ENCODE data around the gene YTHDF1. TPM values are rescaled to one million over a fixed set of nuclear protein-coding genes. Genes with fewer than 3 reads are reported as not detected.
A peak's percentile ranks its signal among the peaks of the same experiment; 100 is the strongest.

The YTHDF1 gene
- total RNA-seq, 1 experiment from 2014 or later = 93.4 TPM

- intact Hi-C loops (cut with micrococcal nuclease; ENCODE audit: unreplicated experiment) = no loop called here
- peak; percentile 28 for DNase-seq
- H3K4me3 Mint-ChIP-seq (ENCODE audit: low read depth, unreplicated experiment) = peak overlapping the region; percentile 93
These were observed 1.0 kb upstream of the YTHDF1 start for GRCh38 chr20:63216849-63217471.

DNA sequence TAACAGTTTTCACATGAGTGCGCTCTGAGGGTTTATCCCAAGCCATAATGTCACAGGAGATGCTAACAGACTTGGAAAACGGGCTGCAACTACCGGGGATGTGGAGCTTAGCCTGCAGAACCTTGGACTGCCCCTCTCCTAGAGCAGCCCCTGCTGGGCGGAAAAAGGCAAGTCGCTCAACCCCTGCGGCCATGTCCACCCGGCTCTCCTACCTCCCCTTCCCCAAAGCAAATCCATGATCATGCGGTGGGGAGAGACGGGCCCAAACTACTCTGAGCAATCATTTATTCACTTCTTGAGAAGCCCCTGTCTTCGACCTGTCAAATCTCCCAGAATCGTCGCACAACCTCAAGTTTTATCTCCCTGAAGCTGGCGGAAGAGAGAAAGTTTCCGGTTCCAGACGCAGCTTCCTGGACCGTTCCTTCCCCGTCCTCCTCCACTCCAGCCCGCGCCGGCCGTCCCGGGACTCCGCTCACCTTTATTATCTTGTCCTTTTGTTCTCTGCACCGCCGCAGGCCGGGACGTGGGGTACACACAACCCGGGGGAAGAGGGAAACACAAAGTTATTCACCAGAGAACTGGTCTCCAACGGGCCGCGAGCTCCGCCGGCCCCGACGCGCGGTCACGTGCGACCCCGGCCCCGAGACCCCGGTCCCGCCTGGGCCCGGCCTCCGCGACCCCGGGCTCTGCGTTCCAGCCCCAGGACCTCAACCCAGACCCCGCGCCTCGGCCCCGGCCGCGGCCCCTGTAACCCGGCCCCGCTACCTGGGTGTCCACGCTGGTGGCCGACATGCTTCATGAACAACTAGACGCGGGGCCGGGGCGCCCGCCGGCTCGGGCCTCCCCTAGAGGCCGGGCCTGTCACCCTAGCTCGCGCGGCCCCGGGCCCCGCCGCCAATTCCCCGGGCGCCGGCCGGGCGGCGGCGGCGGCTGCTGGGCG, 560 bp downstream of the YTHDF1 start:
- intact Hi-C loops (cut with micrococcal nuclease; ENCODE audit: unreplicated experiment) = no loop called here
- Mint-ChIP-seq H3K9me3 (ENCODE audit: low read depth, unreplicated experiment) (no peaks in the 10 kb centered on the region), H3K4me1 (ENCODE audit: low read depth, unreplicated experiment) (peaks cover 51% of the 10 kb centered on the region), H3K27ac (ENCODE audit: unreplicated experiment) (peak overlapping the region; percentile 73), H3K27me3 (ENCODE audit: unreplicated experiment) (peaks cover 10% of the 10 kb centered on the region), H3K36me3 (ENCODE audit: insufficient read depth, unreplicated experiment) (peaks cover 68% of the 10 kb centered on the region), H3K4me3 (ENCODE audit: low read depth, unreplicated experiment) (peak overlapping the region; percentile 93)
- DNase-seq = peak; percentile 75
- CTCF ChIA-PET = interaction anchor here (0.6 to 1.8 kb wide), 9 partner anchors 9 to 243 kb away, joined by 3 to 17 read pairs (median 5); no protein-coding TSS in a partner anchor
- TF ChIP-seq, protein P1, sequence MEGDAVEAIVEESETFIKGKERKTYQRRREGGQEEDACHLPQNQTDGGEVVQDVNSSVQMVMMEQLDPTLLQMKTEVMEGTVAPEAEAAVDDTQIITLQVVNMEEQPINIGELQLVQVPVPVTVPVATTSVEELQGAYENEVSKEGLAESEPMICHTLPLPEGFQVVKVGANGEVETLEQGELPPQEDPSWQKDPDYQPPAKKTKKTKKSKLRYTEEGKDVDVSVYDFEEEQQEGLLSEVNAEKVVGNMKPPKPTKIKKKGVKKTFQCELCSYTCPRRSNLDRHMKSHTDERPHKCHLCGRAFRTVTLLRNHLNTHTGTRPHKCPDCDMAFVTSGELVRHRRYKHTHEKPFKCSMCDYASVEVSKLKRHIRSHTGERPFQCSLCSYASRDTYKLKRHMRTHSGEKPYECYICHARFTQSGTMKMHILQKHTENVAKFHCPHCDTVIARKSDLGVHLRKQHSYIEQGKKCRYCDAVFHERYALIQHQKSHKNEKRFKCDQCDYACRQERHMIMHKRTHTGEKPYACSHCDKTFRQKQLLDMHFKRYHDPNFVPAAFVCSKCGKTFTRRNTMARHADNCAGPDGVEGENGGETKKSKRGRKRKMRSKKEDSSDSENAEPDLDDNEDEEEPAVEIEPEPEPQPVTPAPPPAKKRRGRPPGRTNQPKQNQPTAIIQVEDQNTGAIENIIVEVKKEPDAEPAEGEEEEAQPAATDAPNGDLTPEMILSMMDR (IDR thresholded peaks at IDR 0.05; ENCODE audit: unreplicated experiment) = no peak
- no TSS peak for BruUV-seq (replicated peaks)

More at GRCh38 chr20:63216849-63217471, 1.0 kb upstream of the YTHDF1 start:
- peaks cover 42% of the 10 kb centered on the region for H3K4me1 Mint-ChIP-seq (ENCODE audit: low read depth, unreplicated experiment)
- TF ChIP-seq, protein P1 (IDR thresholded peaks at IDR 0.05; ENCODE audit: unreplicated experiment) = peak; percentile 45
- H3K36me3 Mint-ChIP-seq (ENCODE audit: insufficient read depth, unreplicated experiment) = peaks cover 55% of the 10 kb centered on the region
- CTCF ChIA-PET = interaction anchor here (0.7 kb wide), 1 partner anchor 32 kb away, joined by 4 read pairs; no protein-coding TSS in a partner anchor
- peaks cover 26% of the 10 kb centered on the region for H3K27me3 Mint-ChIP-seq (ENCODE audit: unreplicated experiment)
- BruUV-seq (replicated peaks) = no TSS peak
- peak overlapping the region; percentile 47 for H3K27ac Mint-ChIP-seq (ENCODE audit: unreplicated experiment)
- H3K9me3 Mint-ChIP-seq (ENCODE audit: low read depth, unreplicated experiment) = no peaks in the 10 kb centered on the region

DNA sequence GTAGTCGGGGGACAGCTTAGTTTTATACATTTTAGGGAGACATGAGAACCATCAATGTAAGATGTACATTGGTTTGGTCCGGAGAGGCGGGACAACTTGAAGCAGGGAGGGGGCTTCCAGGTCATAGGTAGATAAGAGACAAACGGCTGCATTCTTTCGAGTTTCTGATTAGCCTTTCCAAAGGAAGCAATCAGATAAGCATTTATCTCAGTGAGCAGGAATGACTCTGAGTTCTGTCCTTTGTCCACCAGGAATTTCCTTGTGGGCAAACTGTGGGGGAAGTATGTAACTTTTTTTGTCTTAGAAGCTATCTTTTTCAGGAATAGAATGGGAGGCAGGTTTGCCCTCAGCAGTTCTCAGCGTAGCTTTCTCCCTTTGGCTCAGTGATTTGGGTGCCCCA, 1.4 kb downstream of the YTHDF1 start:
- TF ChIP-seq, protein P1 (IDR thresholded peaks at IDR 0.05; ENCODE audit: unreplicated experiment) = no peak
- CTCF ChIA-PET = interaction anchor here (0.6 to 1.8 kb wide), 8 partner anchors 8 to 168 kb away, joined by 3 to 17 read pairs (median 5); no protein-coding TSS in a partner anchor
- DNase-seq = no peak
- peaks cover 73% of the 10 kb centered on the region for H3K36me3 Mint-ChIP-seq (ENCODE audit: insufficient read depth, unreplicated experiment)
- H3K27ac Mint-ChIP-seq (ENCODE audit: unreplicated experiment) = peak overlapping the region; percentile 73
- intact Hi-C loops (cut with micrococcal nuclease; ENCODE audit: unreplicated experiment) = no loop called here
- H3K27me3 Mint-ChIP-seq (ENCODE audit: unreplicated experiment) = peaks cover 2% of the 10 kb centered on the region
- BruUV-seq (replicated peaks) = TSS peak; percentile 42
- H3K4me1 Mint-ChIP-seq (ENCODE audit: low read depth, unreplicated experiment) = peaks cover 51% of the 10 kb centered on the region
- no peaks in the 10 kb centered on the region for H3K9me3 Mint-ChIP-seq (ENCODE audit: low read depth, unreplicated experiment)
- peak overlapping the region; percentile 93 for H3K4me3 Mint-ChIP-seq (ENCODE audit: low read depth, unreplicated experiment)

GRCh38 chr20:63212792-63213191, 3.1 kb downstream of the YTHDF1 start:
- Mint-ChIP-seq H3K27me3 (ENCODE audit: unreplicated experiment) (no peaks in the 10 kb centered on the region), H3K4me1 (ENCODE audit: low read depth, unreplicated experiment) (peaks cover 58% of the 10 kb centered on the region), H3K36me3 (ENCODE audit: insufficient read depth, unreplicated experiment) (peaks cover 77% of the 10 kb centered on the region), H3K27ac (ENCODE audit: unreplicated experiment) (no peak overlapping the region), H3K4me3 (ENCODE audit: low read depth, unreplicated experiment) (no peak overlapping the region), H3K9me3 (ENCODE audit: low read depth, unreplicated experiment) (no peaks in the 10 kb centered on the region)
- no peak for DNase-seq
- intact Hi-C loops (cut with micrococcal nuclease; ENCODE audit: unreplicated experiment) = no loop called here
- TF ChIP-seq, protein P1 (IDR thresholded peaks at IDR 0.05; ENCODE audit: unreplicated experiment) = no peak
- BruUV-seq (replicated peaks) = no TSS peak
- CTCF ChIA-PET = interaction anchor here (1.8 kb wide), 1 partner anchor 14 kb away, joined by 3 read pairs; no protein-coding TSS in a partner anchor
